GM10266 (cell line): ENCODE measurements around the gene ZNF557.

ENCODE experiments used
- DNase-seq: peaks from one replicate; pipeline ENCODE4 v3.0.0; 2012; ENCODE audit errors: extremely low spot score
- TF ChIP-seq, protein P1 (sequence below): IDR thresholded peaks from 2 replicates; pipeline ENCODE4 v1.5.1; 2012; ENCODE audit warnings: mild to moderate bottlenecking, low read depth; ENCODE audit not compliant: control insufficient read depth, insufficient read depth; ENCODE audit errors: missing control alignments

Gene ZNF557

DNA sequence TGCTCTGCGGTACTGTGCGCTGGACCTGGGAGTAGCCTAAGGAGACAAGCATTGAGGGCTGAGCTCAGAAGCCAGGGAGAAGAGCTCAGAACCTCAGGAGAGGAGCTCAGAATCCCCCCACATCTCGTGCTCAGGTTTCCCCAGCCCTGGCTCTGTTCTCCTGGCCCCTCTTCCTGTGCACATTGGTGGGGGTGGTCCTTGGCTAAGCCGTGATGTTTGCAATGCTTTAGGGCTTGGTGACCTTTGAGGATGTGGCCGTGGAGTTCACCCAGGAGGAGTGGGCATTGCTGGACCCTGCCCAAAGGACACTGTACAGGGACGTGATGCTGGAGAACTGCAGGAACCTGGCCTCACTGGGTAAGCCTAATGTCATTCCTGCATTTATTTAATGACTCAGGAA lies 6.6 kb downstream of the ZNF557 start:
- no peak for DNase-seq
- TF ChIP-seq, protein P1, sequence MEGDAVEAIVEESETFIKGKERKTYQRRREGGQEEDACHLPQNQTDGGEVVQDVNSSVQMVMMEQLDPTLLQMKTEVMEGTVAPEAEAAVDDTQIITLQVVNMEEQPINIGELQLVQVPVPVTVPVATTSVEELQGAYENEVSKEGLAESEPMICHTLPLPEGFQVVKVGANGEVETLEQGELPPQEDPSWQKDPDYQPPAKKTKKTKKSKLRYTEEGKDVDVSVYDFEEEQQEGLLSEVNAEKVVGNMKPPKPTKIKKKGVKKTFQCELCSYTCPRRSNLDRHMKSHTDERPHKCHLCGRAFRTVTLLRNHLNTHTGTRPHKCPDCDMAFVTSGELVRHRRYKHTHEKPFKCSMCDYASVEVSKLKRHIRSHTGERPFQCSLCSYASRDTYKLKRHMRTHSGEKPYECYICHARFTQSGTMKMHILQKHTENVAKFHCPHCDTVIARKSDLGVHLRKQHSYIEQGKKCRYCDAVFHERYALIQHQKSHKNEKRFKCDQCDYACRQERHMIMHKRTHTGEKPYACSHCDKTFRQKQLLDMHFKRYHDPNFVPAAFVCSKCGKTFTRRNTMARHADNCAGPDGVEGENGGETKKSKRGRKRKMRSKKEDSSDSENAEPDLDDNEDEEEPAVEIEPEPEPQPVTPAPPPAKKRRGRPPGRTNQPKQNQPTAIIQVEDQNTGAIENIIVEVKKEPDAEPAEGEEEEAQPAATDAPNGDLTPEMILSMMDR, result no peak

DNA sequence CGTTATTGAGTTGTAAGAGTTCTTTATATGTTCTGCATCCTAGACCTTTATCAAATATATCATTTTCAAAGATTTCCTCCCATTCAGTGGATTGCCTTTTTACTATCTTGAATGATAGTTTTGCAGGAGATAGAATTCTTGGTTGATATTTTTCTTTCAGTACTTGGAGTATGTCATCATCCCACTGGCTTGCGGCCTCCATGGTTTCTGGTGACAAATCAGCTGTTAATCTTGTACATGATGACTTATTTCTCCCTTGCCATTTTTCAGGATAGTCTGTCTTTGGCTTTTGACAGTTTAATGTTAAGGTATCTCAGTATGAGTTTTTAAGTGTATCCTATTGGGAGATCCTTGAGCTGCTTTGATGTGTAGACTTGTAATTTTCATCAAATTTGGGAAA lies 8.5 kb downstream of the ZNF557 start:
- TF ChIP-seq, protein P1, result no peak

DNA sequence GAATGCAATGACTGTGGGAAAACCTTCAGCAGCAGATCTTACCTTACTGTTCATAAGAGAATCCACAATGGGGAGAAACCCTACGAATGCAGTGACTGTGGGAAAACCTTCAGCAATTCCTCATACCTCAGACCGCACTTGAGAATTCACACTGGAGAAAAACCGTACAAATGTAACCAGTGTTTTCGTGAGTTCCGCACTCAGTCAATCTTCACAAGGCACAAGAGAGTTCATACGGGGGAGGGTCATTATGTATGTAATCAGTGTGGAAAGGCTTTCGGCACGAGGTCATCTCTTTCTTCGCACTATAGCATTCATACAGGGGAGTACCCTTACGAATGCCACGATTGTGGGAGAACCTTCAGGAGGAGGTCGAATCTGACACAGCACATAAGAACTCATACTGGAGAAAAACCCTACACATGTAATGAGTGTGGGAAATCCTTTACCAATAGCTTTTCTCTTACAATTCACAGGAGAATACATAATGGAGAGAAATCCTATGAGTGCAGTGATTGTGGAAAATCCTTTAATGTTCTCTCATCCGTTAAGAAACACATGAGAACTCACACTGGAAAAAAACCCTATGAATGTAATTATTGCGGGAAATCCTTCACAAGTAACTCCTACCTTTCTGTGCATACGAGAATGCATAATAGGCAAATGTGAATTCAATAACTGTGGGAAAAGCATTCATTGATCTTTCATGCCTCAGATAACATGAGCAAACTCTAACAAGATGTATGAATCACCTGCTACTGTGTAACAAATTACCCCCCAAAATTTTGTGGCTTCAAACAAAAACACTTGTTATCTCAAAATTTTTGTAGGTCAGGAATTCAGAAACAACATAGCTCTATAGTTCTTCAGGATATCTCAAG lies 13.8 kb downstream of the ZNF557 start:
- no peak for DNase-seq

More for the DNA sequence above, 8.5 kb downstream of the ZNF557 start:
- no peak for DNase-seq

DNA sequence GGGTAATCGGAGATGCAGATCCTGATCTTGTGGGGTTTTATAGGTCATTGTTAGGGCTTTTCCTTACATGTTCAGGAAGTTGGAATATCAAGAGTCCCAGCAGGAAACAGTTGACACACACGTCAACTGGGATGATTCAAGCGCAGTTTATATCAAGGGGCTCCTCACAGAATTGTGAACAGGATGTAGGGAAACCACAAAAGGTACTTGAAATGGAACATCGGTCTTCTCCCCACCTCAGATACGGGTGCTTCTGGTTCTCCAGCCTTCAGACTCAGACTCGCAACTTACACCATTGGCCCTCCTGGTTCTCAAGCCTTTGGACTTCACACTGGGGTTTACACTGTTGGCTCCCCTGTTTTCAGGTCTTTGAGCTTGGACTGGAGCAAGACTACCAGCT lies 19.5 kb downstream of the ZNF557 start:
- TF ChIP-seq, protein P1, result no peak
- no peak for DNase-seq

More for the DNA sequence above, 13.8 kb downstream of the ZNF557 start:
- TF ChIP-seq, protein P1, result no peak

DNA sequence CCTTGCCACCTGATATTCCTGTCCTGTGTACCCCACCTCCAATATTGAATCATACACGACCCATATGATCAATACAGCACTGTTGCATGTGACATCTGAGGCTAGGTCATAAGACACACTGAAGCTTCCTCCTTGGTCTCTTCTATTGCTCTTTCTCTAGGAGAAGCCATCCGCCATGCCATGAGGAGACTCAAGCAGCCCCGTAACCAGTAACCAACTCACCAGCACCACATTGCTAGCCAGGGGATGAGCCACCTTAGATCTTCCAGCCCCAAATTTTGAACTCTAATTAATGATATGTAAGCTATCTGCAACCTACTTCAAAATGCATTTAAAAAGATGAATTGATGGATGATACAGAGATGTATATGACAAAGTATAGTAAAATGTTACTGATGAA lies 28.6 kb downstream of the ZNF557 start:
- no peak for DNase-seq
- TF ChIP-seq, protein P1, result no peak

DNA sequence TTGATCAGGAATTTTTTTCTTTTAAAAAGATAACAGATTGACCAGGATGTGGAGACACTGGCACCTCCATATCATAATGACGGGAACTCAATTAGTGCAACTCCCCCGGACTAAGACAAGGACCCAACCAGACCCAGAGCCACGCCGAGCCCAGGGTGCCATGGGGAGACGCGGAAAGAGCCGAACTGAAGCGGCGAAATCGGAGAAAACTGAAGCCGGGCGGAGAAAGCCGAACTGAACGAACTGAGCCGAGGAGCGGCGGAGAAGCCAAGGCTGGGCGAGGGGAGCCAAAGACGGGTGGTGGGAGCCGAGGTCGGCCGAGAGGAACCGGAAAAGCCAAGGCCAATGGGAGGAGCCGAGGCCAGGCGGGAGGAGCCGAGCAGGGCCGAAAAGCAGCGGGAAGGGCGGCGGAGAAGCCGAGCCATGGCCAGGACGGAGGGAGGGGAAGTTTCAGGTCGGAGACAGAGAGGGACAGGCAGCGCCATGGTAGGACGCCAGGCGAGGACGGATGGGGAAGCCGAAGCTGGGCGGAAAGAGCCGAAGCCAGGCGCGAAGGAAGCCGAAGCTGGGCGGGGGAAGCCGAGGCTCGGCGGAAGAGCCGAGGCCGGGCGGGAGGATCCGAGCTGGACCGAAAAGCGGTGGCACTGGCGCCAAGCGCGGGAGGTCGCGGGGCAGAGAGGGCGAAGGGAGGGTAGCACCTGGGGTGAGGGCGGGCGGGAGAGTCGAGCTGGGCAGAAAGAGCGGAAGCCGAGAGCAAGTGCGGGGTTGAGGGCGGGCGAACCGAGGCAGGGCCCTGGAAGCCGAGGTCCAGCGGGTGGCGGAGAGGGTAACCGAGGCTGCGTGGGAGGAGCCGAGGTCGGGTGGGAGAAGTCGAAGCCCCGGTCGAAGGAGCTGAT lies 29.4 kb downstream of the ZNF557 start:
- DNase-seq, result peak; percentile 87
- TF ChIP-seq, protein P1, result no peak
